ENCODE results near the gene NPIPA3.
"Not testable (repeated sequence)": the region's sequence is repeated elsewhere in the genome, so short reads cannot be mapped to it uniquely, and the experiment has no call there.

The NPIPA3 gene

GRCh38 chr16:14742273-14743128, 39.3 kb downstream of the NPIPA3 start, which contains the start of gene NPIPA2:
Gene NPIPA2, plus strand, starts transcription at chr16:14742533. Its CDS starts 5,533 bp downstream, at chr16:14748066.
- not testable (repeated sequence) for DNase-seq

DNA sequence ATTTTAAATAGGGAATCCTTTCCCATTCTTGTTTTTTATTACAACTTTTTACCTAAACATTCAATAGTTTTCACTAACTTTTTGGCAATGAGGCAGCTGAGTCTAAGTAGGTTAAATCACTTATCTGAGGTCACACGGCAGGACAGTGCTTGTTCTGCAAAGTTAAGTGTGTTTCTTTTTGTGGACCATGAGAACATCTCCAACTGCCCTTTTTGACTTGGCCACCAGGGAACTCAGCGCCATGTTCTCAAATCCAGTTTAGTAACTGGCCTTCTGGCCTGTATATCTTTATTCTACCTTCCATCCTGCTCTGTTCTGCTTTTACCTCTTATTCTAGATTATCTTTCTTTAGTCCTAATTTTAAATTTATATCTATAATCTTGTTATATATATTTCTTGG, 70.4 kb downstream of the NPIPA3 start:
- DNase-seq: not testable (repeated sequence)

DNA sequence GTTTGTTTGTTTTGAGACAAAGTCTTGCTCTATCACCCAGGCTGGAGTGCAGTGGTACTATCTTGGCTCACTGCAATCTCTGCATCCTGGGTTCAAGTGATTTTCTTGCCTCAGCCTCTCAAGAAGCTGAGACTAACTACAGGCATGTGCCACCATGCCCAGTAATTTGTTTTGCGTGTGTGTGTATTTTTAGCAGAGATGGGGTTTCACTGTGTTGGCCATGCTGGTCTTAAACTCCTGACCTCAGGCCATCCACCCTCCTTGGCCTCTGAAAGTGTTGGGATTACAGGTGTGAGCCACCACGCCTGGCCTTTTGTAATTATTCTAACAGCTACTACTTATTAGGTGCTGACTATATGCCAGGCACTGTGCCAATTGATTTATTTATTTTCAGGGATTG, 72.4 kb downstream of the NPIPA3 start:
- not testable (repeated sequence) for DNase-seq

Data from suppressor macrophage treated with lipopolysaccharide for 1 hour (primary cell).